Activated T-helper 1 cell treated with anti-CD3 and anti-CD28 coated beads, Interleukin-12 subunit alpha, Interleukin-12 subunit beta, Interleukin-2, Interleukin-4 antibody, amounts not matched to agents 30 ng/mL and 10 ng/mL and 1 ng/mL, durations not matched to agents 14 hours and 24 hours and 36 hours (primary cell): Measurements from ENCODE around the gene BCAR1. TPM values are rescaled to one million over a fixed set of nuclear protein-coding genes. Genes with fewer than 3 reads are reported as not detected.
"Not testable (repeated sequence)": the region's sequence is repeated elsewhere in the genome, so short reads cannot be mapped to it uniquely, and the experiment has no call there.

ENCODE experiments used
- DNase-seq: peaks from one replicate; pipeline ENCODE4 v3.0.0; 2021; ENCODE audit warnings: low spot score
- H3K27ac Mint-ChIP-seq: one replicate; pipeline ENCODE4 v1.8.0; 2021; ENCODE audit warnings: mild to moderate bottlenecking, mixed read lengths
- H3K27me3 Mint-ChIP-seq: one replicate; pipeline ENCODE4 v1.8.0; 2022; ENCODE audit warnings: mild to moderate bottlenecking, moderate library complexity, mixed read lengths; ENCODE audit not compliant: insufficient read depth
- H3K36me3 Mint-ChIP-seq: one replicate; pipeline ENCODE4 v1.8.0; 2021; ENCODE audit warnings: low read depth, mixed read lengths
- H3K4me1 Mint-ChIP-seq: one replicate; pipeline ENCODE4 v1.8.0; 2021; ENCODE audit warnings: low read depth, mixed read lengths
- H3K4me3 Mint-ChIP-seq: one replicate; pipeline ENCODE4 v1.8.0; 2021; ENCODE audit warnings: mild to moderate bottlenecking, moderate library complexity, mixed read lengths
- H3K9me3 Mint-ChIP-seq: one replicate; pipeline ENCODE4 v1.8.0; 2021; ENCODE audit warnings: mixed read lengths
- intact Hi-C: fragments of 100-400 bp; cut with micrococcal nuclease; formaldehyde crosslinking; loops from one replicate; pipeline ENCODE4 v1.15.1; 2024
- total RNA-seq: library from RNA; stranded (reverse); gene quantifications from 2 replicates; pipeline ENCODE4 v1.2.3, GENCODE V29; 2022

The BCAR1 gene
- total RNA-seq, 1 donor from 2014 or later = 0.13 TPM

DNA sequence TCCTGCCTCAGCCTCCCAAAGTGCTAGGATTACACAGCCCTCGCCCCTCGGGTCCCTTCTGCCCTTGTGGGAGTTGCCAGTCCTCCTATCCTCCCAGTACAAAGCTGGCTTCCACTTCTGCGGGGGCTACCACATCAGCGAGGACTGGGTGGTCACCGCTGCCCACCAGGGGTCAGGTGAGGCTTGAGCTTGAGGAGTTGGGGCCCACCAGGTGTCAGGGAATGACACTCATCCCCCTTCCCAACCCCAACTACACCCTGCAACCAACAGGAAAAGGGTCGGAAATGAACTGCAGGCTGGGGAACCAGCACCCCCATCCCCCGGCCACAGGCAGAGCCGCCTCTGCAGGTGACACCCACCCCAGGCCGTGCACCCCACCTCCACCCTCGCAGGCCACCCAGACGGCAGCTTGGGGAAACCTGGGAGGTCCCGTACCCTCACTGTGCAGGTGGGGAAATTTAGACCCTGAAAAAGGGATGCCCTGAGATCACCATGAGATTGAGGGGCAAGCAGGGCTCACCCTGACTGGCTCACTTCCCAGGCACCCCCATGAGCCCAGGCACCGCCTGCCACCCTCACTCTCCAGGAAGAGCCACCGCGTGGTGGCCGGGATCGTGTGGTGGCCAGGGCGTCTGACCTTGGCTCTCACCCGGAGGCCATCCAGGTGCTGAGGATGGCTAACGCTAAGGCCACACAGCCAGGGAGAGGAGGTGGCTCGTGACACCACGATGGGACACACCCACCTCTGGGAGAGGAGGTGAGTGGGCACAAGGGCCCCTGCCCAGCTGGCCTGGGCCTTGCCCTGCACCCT, 24.7 kb downstream of the BCAR1 start:
- H3K9me3 Mint-ChIP-seq = no peaks in the 10 kb centered on the region
- intact Hi-C loops = no loop called here
- no peaks in the 10 kb centered on the region for H3K4me1 Mint-ChIP-seq
- DNase-seq = no peak
- H3K4me3 Mint-ChIP-seq = no peak overlapping the region
- H3K36me3 Mint-ChIP-seq = no peaks in the 10 kb centered on the region
- H3K27me3 Mint-ChIP-seq = peaks cover 7% of the 10 kb centered on the region
- H3K27ac Mint-ChIP-seq = no peak overlapping the region

DNA sequence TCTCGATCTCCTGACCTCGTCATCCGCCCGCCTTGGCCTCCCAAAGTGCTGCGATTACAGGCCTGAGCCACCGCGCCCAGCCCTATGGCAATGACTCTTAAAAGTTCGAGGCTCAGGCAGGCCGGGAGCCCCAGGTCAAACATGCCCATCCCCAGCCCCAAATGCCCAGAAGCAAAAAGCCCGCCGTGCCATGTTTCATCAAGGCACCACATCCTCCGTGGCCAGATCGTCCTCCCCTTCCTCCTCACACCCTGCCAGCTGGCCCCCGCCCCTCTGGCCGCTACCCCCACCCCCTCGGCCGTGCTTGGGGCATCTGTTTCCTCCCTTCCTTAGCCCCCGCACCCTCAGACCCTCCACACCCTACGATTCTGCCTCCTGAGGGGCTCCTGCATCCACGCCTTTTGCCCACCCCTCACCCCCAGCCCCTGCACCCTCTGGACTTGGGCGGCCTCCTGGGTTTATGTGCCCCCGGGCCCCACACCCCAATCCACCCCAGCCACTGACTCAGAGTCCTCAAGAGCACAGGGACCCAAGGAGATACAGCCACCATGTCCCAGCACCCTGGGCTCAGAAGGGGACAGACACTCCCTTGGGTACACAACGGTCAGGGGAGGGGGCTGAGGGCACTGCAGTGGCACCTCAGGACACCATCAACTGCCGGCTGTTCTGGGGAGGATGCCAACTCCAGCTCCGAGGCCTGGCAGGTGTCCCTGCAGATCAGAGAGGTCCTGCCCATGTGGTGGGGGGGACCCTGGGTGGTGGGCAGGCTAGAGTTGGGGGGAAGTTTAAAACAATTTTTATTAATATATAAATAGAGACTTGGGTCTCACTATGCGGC, 25.5 kb downstream of the BCAR1 start:
- intact Hi-C loops = no loop called here

GRCh38 chr16:75225092-75225491, 26.3 kb downstream of the BCAR1 start:
- Mint-ChIP-seq H3K36me3 (no peaks in the 10 kb centered on the region), H3K27ac (no peak overlapping the region), H3K4me3 (no peak overlapping the region), H3K9me3 (no peaks in the 10 kb centered on the region), H3K27me3 (peaks cover 1% of the 10 kb centered on the region), H3K4me1 (no peaks in the 10 kb centered on the region)
- no peak for DNase-seq
- intact Hi-C loops = no loop called here

More for the DNA sequence above, 25.5 kb downstream of the BCAR1 start:
- no peaks in the 10 kb centered on the region for H3K9me3 Mint-ChIP-seq
- H3K27ac Mint-ChIP-seq = no peak overlapping the region
- H3K4me3 Mint-ChIP-seq = no peak overlapping the region
- H3K27me3 Mint-ChIP-seq = peaks cover 7% of the 10 kb centered on the region
- no peaks in the 10 kb centered on the region for H3K4me1 Mint-ChIP-seq
- no peaks in the 10 kb centered on the region for H3K36me3 Mint-ChIP-seq
- DNase-seq = no peak

DNA sequence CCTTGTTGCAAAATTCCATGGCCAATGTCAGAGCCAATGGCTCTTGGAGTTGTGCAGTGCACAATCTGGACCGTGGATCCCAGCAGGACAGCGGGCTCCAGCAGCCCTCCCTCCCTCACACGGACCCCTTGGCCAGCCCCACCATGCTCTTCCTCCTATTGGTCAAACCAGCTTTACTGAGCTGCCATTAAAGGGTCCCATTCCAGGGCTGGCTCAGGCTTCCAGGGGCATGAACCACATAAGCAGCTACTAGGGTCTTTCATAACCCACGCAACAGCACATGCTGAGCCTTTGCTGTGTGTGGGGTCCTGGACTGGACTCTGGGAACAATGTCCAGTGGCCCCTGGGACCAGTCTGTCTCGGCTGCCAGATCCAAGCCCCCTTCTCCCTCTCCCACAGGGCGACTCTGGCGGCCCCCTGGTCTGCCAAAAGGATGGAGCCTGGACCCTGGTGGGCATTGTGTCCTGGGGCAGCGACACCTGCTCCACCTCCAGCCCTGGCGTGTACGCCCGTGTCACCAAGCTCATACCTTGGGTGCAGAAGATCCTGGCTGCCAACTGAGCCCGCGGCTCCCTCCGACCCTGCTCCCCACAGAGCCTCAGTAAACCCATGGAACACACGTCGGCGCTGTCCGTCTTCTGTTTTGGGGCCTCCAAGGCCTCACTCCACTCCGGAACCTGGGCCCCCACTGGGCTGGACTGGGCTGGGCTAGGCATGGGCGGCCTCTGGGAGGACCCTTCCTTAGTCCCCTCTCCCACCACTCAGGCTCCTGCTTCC, 26.9 kb downstream of the BCAR1 start:
- no peak overlapping the region for H3K27ac Mint-ChIP-seq
- DNase-seq = no peak
- H3K4me3 Mint-ChIP-seq = no peak overlapping the region
- no peaks in the 10 kb centered on the region for H3K36me3 Mint-ChIP-seq
- no peaks in the 10 kb centered on the region for H3K9me3 Mint-ChIP-seq
- H3K4me1 Mint-ChIP-seq = peaks cover 6% of the 10 kb centered on the region
- intact Hi-C loops = no loop called here
- H3K27me3 Mint-ChIP-seq = peaks cover 1% of the 10 kb centered on the region

- H3K27ac Mint-ChIP-seq, DNase-seq, H3K4me3 Mint-ChIP-seq, H3K27me3 Mint-ChIP-seq, intact Hi-C loops, H3K4me1 Mint-ChIP-seq, H3K36me3 Mint-ChIP-seq, H3K9me3 Mint-ChIP-seq: not testable (repeated sequence)
These were observed 28.3 kb downstream of the BCAR1 start for GRCh38 chr16:75223129-75223528.

DNA sequence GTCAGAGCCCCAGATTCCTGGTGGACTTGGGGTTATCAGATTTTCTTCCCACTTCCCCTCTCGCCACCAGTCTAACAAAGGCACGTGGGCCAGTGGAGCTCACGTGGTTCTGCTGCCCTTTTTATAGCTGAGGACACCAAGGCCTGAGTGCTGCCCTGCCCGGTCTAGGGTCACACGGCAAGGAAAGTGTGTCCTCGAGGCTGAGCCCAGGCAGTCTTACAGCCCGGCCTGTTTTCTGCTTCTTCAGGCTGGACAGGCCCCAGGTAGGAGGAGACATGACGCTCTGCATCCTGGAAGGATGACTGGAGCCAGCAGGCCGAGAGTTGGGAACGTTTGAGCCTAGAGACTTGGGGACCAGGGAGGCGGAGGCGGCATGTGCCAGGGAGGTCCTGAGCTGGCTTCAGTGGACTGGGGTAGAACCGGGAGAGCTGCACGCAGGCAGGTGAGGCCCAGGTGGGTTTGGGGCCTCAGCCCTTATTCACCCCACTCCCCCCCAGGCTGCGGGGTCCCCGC, 29.1 kb downstream of the BCAR1 start:
- Mint-ChIP-seq H3K27me3 (peaks cover 1% of the 10 kb centered on the region), H3K4me1 (peaks cover 9% of the 10 kb centered on the region), H3K4me3 (no peak overlapping the region), H3K9me3 (no peaks in the 10 kb centered on the region), H3K27ac (no peak overlapping the region), H3K36me3 (no peaks in the 10 kb centered on the region)
- no peak for DNase-seq
- intact Hi-C loops = no loop called here

GRCh38 chr16:75219838-75220237, 31.6 kb downstream of the BCAR1 start:
- H3K4me1 Mint-ChIP-seq = peaks cover 9% of the 10 kb centered on the region
- peaks cover 1% of the 10 kb centered on the region for H3K27me3 Mint-ChIP-seq
- H3K27ac Mint-ChIP-seq = peak overlapping the region; percentile 79
- DNase-seq = no peak
- H3K36me3 Mint-ChIP-seq = no peaks in the 10 kb centered on the region
- H3K4me3 Mint-ChIP-seq = peak overlapping the region; percentile 68
- H3K9me3 Mint-ChIP-seq = no peaks in the 10 kb centered on the region
- intact Hi-C loops = loop anchor here (2.0 kb wide), 1 partner anchor 17 kb away; no protein-coding TSS in a partner anchor

DNA sequence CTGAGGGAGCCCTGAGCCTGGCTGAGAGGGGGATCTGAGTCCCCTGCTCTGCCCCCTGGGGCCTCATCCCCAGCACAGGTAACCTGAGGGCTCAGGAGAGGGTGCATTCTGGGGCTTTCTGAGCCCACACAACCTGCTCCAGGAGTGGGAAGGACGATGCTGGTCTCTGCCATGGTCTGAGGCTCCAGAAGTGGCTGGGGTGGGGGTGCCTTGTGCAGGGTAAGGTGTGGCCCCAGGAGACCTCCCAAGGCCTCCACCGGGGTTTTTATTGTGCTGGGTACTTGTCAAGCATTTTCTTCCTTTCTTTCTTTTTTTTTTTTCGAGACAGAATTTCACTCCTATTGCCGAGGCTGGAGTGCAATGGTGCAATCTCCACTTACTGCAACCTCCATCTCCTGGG, 32.3 kb downstream of the BCAR1 start:
- Mint-ChIP-seq H3K4me3 (no peak overlapping the region), H3K9me3 (no peaks in the 10 kb centered on the region), H3K36me3 (no peaks in the 10 kb centered on the region), H3K27me3 (peaks cover 1% of the 10 kb centered on the region), H3K4me1 (peaks cover 9% of the 10 kb centered on the region), H3K27ac (no peak overlapping the region)
- no peak for DNase-seq
- intact Hi-C loops = no loop called here

- intact Hi-C loops = no loop called here
- Mint-ChIP-seq H3K36me3 (no peaks in the 10 kb centered on the region), H3K9me3 (no peaks in the 10 kb centered on the region), H3K27me3 (peaks cover 1% of the 10 kb centered on the region), H3K4me1 (peaks cover 9% of the 10 kb centered on the region), H3K4me3 (peak within 1 kb of the TSS; percentile 68), H3K27ac (peak within 1 kb of the TSS; percentile 79)
- no peak for DNase-seq
These were observed 33.0 kb downstream of the BCAR1 start, which contains the start of gene CTRB1 for GRCh38 chr16:75218256-75219076. Gene CTRB1, plus strand, starts transcription at chr16:75218988. Its CDS starts 20 bp downstream, at chr16:75219008.

- Mint-ChIP-seq H3K27me3 (peaks cover 1% of the 10 kb centered on the region), H3K4me1 (peaks cover 9% of the 10 kb centered on the region), H3K27ac (no peak overlapping the region), H3K9me3 (no peaks in the 10 kb centered on the region), H3K36me3 (no peaks in the 10 kb centered on the region), H3K4me3 (no peak overlapping the region)
- intact Hi-C loops = no loop called here
- no peak for DNase-seq
These were observed 34.0 kb downstream of the BCAR1 start for GRCh38 chr16:75217389-75217851.

DNA sequence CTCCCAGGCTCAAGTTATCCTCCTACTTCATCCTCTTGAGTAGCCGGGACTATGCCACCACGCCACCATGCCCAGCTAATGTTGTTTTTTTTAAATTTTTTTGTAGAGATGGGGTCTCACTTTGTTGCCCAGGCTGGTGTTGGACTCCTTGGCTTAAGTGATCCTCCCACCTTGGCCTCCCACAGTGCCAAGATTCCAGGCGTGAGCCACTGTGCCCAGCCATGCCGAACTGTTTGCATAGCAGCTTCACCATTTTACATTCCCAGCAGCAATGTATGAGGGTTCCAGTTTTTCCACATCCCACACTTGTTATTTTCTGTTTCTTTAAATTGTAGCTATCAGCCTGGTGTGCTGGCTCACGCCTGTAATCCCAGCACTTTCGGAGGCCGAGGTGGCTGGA, 34.8 kb downstream of the BCAR1 start:
- H3K9me3 Mint-ChIP-seq = no peaks in the 10 kb centered on the region
- H3K27ac Mint-ChIP-seq = no peak overlapping the region
- H3K4me1 Mint-ChIP-seq = peaks cover 9% of the 10 kb centered on the region
- intact Hi-C loops = no loop called here
- H3K4me3 Mint-ChIP-seq = no peak overlapping the region
- H3K36me3 Mint-ChIP-seq = no peaks in the 10 kb centered on the region
- DNase-seq = no peak
- H3K27me3 Mint-ChIP-seq = no peaks in the 10 kb centered on the region

GRCh38 chr16:75216127-75216526, 35.3 kb downstream of the BCAR1 start:
- Mint-ChIP-seq H3K27me3 (no peaks in the 10 kb centered on the region), H3K27ac (no peak overlapping the region), H3K9me3 (no peaks in the 10 kb centered on the region), H3K4me3 (no peak overlapping the region), H3K36me3 (no peaks in the 10 kb centered on the region), H3K4me1 (peaks cover 9% of the 10 kb centered on the region)
- intact Hi-C loops = no loop called here
- DNase-seq = no peak
